ENCODE data around the gene FSTL5.

Gene FSTL5

DNA sequence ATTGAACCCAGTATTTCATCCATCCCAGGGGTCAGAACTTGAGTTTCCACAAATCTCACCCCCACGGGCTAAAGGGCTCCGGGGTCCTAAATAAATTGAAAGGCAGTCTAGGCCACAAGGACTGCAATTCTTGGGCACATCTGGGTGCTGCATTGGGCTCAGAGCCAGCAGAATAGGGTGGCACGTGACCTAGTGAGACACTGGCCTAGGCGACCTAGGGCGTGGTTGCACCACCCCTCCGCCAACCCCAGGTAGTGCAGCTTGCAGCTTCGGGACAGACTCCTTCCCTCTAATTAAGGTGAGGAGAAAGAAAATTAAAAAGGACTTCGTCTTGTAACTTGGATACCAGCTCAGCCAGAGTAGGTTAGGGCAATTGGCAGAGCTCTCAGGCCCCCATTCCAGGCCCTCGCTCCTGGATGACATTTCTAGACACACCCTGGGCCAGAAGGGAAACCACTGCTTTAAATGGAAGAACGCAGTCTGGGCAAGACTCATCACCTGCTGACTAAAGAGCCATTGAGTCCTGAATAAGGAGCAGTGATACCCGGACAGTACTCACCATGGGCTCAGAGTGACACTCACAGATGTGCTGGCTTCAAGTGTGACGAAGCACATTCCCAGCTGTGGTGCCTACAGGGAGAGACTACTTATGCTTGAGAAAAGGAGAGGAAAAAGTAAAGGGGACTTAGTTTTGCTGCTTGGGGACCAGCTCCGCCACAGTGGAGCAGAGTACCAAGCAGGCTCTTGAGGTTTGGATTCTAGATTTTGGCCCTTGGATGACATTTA, 735.4 kb downstream of the FSTL5 start:
- no peak for DNase-seq

DNA sequence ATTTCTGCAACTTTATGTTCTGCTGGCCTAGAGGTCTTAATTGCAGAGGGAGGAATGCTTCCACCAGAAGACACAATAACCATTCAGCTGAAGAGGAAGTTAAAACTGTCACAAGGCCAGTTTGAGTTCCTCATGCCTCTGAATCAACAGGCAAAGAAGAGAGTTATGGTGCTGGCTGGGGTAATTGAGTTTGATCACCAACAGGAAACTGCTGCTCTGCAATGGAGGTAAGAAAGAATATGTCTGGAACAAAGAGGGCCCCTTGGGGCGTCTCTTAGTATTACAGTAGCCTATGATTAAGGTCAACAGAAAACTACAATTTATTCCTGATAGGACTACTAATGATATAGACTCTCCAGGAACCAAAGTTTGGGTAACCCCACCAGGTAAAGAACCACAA, 744.0 kb downstream of the FSTL5 start:
- no peak for DNase-seq

- no peak for DNase-seq
These were observed 751.9 kb downstream of the FSTL5 start for GRCh38 chr4:161411901-161412300.

GRCh38 chr4:161404346-161405110, 759.3 kb downstream of the FSTL5 start:
- DNase-seq = no peak

DNA sequence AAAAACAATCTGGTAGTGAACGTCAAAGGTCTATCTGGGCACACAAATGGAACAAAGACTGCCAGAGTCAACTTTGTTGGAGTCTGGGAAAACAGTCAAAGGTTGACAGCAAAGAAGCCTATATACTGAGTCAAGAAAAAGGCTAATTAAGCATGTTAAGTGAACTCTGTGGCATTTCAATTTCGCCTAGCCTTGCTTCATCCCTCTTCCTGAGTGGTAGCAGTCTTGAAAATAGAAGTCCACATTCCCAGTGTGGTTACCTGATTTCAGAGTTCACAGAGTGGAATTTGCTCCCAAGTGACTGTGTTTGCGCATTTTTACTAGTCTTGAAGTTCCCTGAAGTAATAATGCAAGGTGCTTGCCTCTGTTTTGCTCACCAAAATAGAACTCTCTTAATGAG, 760.0 kb downstream of the FSTL5 start:
- DNase-seq = no peak

- no peak for DNase-seq
These were observed 770.2 kb downstream of the FSTL5 start for GRCh38 chr4:161393602-161394001.

GRCh38 chr4:161382655-161383054, 781.1 kb downstream of the FSTL5 start:
- DNase-seq = no peak

- DNase-seq = no peak
These were observed 787.5 kb downstream of the FSTL5 start for GRCh38 chr4:161376275-161376674.

DNA sequence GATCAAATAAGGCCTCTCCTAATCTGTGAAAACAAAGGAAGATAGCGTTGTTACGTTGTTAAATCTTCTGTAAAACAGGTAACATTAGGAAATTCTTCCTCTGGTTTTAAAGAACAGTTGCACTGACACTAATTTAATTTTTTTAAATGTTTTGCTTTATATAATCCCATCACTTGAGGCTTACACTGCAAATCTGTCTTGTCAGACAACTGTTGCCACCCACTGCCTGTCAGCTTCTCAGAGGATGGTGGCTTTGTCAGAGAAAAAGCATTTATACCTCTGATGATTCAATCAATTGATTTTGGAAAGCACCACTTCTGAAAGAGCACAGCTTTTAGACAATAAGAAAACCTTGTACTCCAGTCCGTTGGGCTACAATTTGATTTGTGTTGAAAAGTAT, 799.1 kb downstream of the FSTL5 start:
- no peak for DNase-seq

- no peak for DNase-seq
These were observed 802.8 kb downstream of the FSTL5 start for GRCh38 chr4:161360982-161361381.

GRCh38 chr4:161359491-161359890, 804.3 kb downstream of the FSTL5 start:
- DNase-seq = no peak

DNA sequence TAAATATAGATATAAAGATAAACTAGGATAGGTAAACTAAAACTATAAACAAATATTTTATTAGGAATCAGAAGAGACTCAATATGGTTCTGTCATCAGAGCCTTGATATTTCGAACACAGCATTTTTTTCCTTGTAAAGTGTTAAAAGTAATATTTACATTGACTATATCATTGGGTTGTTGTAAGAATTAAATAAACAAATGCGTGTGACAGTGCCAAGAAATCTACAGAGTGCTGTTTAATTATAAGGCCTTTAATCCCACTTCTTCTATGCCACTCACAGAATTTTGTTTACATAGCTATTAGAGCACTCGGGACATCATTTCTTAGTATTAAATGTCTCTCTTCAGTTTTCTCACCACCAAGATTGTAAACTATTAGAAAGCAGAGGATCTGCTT, 807.4 kb downstream of the FSTL5 start:
- DNase-seq = no peak

DNA sequence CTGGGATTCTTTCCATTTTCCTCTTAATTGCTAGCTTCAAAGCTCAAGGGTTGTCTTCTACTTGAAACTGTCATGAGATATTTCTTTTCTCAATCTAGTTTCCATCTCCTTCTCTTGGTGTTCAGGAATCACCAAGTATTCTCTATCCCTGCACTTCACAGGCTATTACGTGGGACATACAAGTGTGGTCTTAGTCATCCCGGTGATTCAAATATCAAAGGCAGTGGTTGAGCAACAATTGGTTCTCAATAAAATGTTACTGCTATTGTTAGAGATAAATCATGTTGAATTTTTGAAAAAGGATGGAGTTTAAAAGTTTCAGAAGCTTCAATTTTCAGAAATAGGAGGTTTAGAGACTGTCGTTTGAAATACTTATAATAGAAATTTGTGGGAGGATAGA, 812.9 kb downstream of the FSTL5 start:
- DNase-seq = no peak

DNA sequence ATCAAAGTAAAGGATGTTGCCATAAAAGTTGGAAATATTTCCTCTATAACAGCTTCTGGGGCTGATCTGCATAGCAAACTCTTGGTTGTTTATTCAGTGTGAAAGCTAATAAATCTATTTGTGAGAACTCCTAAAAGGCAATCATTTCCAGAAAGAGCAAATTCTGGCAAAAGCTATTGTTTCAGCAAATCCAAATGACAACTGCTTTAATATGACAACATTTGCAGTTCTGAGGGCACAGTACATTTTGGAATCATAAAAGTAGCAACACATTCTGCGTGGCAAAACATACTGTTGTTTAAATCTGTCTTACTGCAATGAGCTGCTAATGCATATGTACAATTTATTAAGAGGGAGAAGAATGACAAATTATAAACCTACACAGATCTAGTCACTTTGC, 818.1 kb downstream of the FSTL5 start:
- DNase-seq = no peak

DNA sequence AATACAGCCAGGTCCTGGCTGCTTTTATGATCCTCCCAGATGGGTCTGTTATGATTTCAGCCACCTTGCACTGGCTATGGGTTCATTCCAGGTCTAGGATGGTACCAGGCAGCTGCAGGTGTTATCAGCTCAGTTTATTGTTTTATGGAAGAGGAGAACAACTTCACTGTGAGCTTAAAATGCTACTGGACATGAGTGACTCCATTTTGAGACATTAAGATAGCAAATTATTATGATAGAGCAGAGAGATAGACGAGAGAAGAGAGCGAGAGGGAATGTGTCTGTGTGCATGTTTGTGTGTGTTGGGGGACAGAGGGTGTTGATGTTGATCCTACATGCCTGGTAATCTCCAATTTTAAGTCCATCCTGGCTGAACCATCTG, 820.2 kb downstream of the FSTL5 start:
- DNase-seq = no peak

GRCh38 chr4:161342881-161343568, 820.8 kb downstream of the FSTL5 start:
- no peak for DNase-seq

GRCh38 chr4:161336621-161337020, 827.2 kb downstream of the FSTL5 start:
- DNase-seq = no peak

DNA sequence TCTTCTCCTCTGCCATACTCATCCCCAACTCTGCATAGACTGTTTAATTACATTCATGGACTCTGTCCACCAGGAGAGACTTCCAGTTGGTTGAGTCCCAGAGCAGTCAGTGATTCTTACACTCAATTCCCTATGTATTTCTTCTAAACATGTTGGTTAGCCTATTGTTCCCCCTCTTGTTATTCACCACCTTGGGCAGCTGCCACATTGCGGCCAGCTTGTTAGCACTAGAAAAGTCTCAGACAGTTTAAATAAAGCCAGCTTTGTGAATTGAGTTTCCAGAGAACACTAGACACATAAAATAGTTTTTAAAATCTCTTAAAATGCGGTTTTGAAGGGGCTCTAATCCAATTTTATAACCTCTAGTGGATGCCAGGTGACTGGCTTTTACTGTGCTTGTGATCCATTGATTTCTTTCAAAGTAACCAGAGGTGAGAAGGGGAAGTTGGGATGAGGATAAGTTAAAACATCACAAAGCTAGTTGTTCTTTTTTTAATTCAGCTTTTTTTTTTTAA, 827.7 kb downstream of the FSTL5 start:
- DNase-seq = no peak

Measured in CD4-positive, alpha-beta T cell treated with Interleukin-1 beta for 1 hour (primary cell).